ENCODE measurements around the gene F2RL3. TPM values are rescaled to one million over a fixed set of nuclear protein-coding genes. Genes with fewer than 3 reads are reported as not detected.

The F2RL3 gene
- total RNA-seq, 2 experiments from 2014 or later: not detected

- H3K9me3 ChIP-seq (ENCODE audit: control insufficient read depth in 1 of 2, insufficient read depth in 1 of 2, low read length in 2 of 2): peaks cover 0 to 12% of the 10 kb centered on the region in 2 experiments
- H3K4me3 ChIP-seq (ENCODE audit: low read length): no peak overlapping the region
- Mint-ChIP-seq H3K9me3 (no peaks in the 10 kb centered on the region), H3K4me1 (ENCODE audit: low read depth) (no peaks in the 10 kb centered on the region), H3K27ac (no peak overlapping the region), H3K27me3 (peaks cover 48% of the 10 kb centered on the region), H3K36me3 (ENCODE audit: low read depth) (no peaks in the 10 kb centered on the region), H3K4me3 (no peak overlapping the region)
- no peak overlapping the region for H3K27ac ChIP-seq (ENCODE audit: low read depth in 1 of 2, low read length in 2 of 2)
- TF ChIP-seq CTCF (IDR thresholded peaks at IDR 0.05): no peak
- POLR2A ChIA-PET: no interaction called here
- CTCF ChIA-PET: no interaction called here
- DNase-seq (no peak), ATAC-seq (ENCODE audit: poor library complexity) (no peak)
- H3K36me3 ChIP-seq (ENCODE audit: insufficient read depth, low read length): no peaks in the 10 kb centered on the region
- intact Hi-C loops (cut with DNase I, micrococcal nuclease): no loop called here
- peaks cover 25% of the 10 kb centered on the region for H3K4me1 ChIP-seq (ENCODE audit: insufficient read depth, low read length)
- H3K27me3 ChIP-seq (ENCODE audit: control insufficient read depth in 1 of 2, insufficient read depth in 2 of 2, low read length in 2 of 2): peaks cover 7 to 34% of the 10 kb centered on the region in 2 experiments
Observed at GRCh38 chr19:16890461-16891184, 1.8 kb downstream of the F2RL3 start.

GRCh38 chr19:16891696-16892382 is 3.0 kb downstream of the F2RL3 start:
- ATAC-seq (ENCODE audit: poor library complexity) (no peak), DNase-seq (no peak)
- Histone ChIP-seq H3K27ac (ENCODE audit: low read depth in 1 of 2, low read length in 2 of 2) (no peak overlapping the region), H3K9me3 (ENCODE audit: control insufficient read depth in 1 of 2, insufficient read depth in 1 of 2, low read length in 2 of 2) (peaks cover 0 to 12% of the 10 kb centered on the region in 2 experiments), H3K4me3 (ENCODE audit: low read length) (no peak overlapping the region), H3K4me1 (ENCODE audit: insufficient read depth, low read length) (peaks cover 33% of the 10 kb centered on the region), H3K27me3 (ENCODE audit: control insufficient read depth in 1 of 2, insufficient read depth in 2 of 2, low read length in 2 of 2) (peaks cover 7 to 34% of the 10 kb centered on the region in 2 experiments), H3K36me3 (ENCODE audit: insufficient read depth, low read length) (no peaks in the 10 kb centered on the region)
- no peak overlapping the region for H3K4me3 Mint-ChIP-seq
- ChIA-PET POLR2A (no interaction called here), CTCF (no interaction called here)
- peaks cover 49% of the 10 kb centered on the region for H3K27me3 Mint-ChIP-seq
- H3K9me3 Mint-ChIP-seq: no peaks in the 10 kb centered on the region
- H3K27ac Mint-ChIP-seq: no peak overlapping the region
- no peaks in the 10 kb centered on the region for H3K4me1 Mint-ChIP-seq (ENCODE audit: low read depth)
- no peak for TF ChIP-seq CTCF (IDR thresholded peaks at IDR 0.05)
- intact Hi-C loops (cut with DNase I, micrococcal nuclease): no loop called here
- H3K36me3 Mint-ChIP-seq (ENCODE audit: low read depth): no peaks in the 10 kb centered on the region

- Histone ChIP-seq H3K27ac (ENCODE audit: low read depth in 1 of 2, low read length in 2 of 2) (no peak overlapping the region), H3K4me3 (ENCODE audit: low read length) (no peak overlapping the region), H3K27me3 (ENCODE audit: control insufficient read depth in 1 of 2, insufficient read depth in 2 of 2, low read length in 2 of 2) (peaks cover 7 to 34% of the 10 kb centered on the region in 2 experiments), H3K36me3 (ENCODE audit: insufficient read depth, low read length) (no peaks in the 10 kb centered on the region), H3K4me1 (ENCODE audit: insufficient read depth, low read length) (peaks cover 36% of the 10 kb centered on the region), H3K9me3 (ENCODE audit: control insufficient read depth in 1 of 2, insufficient read depth in 1 of 2, low read length in 2 of 2) (peaks cover 0 to 12% of the 10 kb centered on the region in 2 experiments)
- Mint-ChIP-seq H3K4me1 (ENCODE audit: low read depth) (no peaks in the 10 kb centered on the region), H3K9me3 (no peaks in the 10 kb centered on the region), H3K27me3 (peaks cover 49% of the 10 kb centered on the region), H3K36me3 (ENCODE audit: low read depth) (no peaks in the 10 kb centered on the region), H3K27ac (no peak overlapping the region), H3K4me3 (no peak overlapping the region)
- no peak for TF ChIP-seq CTCF (IDR thresholded peaks at IDR 0.05)
- intact Hi-C loops (cut with DNase I, micrococcal nuclease): no loop called here
- ChIA-PET POLR2A (no interaction called here), CTCF (no interaction called here)
- DNase-seq (no peak), ATAC-seq (ENCODE audit: poor library complexity) (no peak)
Observed at GRCh38 chr19:16892436-16892835, 3.6 kb downstream of the F2RL3 start.
